GM23338 (cell line): ENCODE results near the gene CCL23.

Experiments used
- CREB1 ChIP-seq: fragments of 250-450 bp; sonication (Bioruptor Pico); IDR thresholded peaks from 2 replicates; pipeline ENCODE4 v1.5.0; 2020; ENCODE audit warnings: low read depth, mild to moderate bottlenecking, moderate library complexity
- EZH2 ChIP-seq: fragments of 200-600 bp; sonication (generic); IDR thresholded peaks from one replicate; pipeline ENCODE4 v1.8.0; 2017; ENCODE audit warnings: antibody characterized with exemption, mild to moderate bottlenecking, low read depth; ENCODE audit not compliant: unreplicated experiment
- EZH2phosphoT487 ChIP-seq: fragments of 200-600 bp; sonication (generic); IDR thresholded peaks from one replicate; pipeline ENCODE4 v1.8.1; 2018; ENCODE audit warnings: antibody characterized with exemption; ENCODE audit not compliant: unreplicated experiment
- JUNB ChIP-seq: IDR thresholded peaks from one replicate; pipeline ENCODE4 v1.6.1; 2016; ENCODE audit warnings: antibody characterized with exemption; ENCODE audit not compliant: unreplicated experiment
- NANOG ChIP-seq: IDR thresholded peaks from 2 replicates; pipeline ENCODE4 v1.6.1; 2016; ENCODE audit warnings: antibody characterized with exemption, borderline replicate concordance
- POLR2AphosphoS5 ChIP-seq: IDR thresholded peaks from 2 replicates; pipeline ENCODE4 v1.6.1; 2016; ENCODE audit warnings: antibody characterized with exemption, low read depth
- STAT1 ChIP-seq: IDR thresholded peaks from one replicate; pipeline ENCODE4 v1.6.1; 2016; ENCODE audit warnings: antibody characterized with exemption; ENCODE audit not compliant: unreplicated experiment
- ZNF114 ChIP-seq: fragments of 250-450 bp; sonication (Bioruptor Pico); IDR thresholded peaks from 2 replicates; pipeline ENCODE4 v1.5.0; 2020; ENCODE audit warnings: mild to moderate bottlenecking, moderate library complexity
- ZNF331 ChIP-seq: fragments of 250-450 bp; sonication (Bioruptor Pico); IDR thresholded peaks from 2 replicates; pipeline ENCODE4 v1.5.0; 2020; ENCODE audit warnings: low read depth, mild to moderate bottlenecking, moderate library complexity
- TF ChIP-seq, protein P1 (sequence below), 2 experiments: fragments of 200-600 bp in 1 of 2; sonication (generic) in 1 of 2; conservative IDR thresholded peaks; 2 replicates each; pipeline versions ENCODE4 v1.5.1 to v1.6.1; 2016 to 2017; ENCODE audit warnings: antibody characterized with exemption in 2 of 2, low read depth in 2 of 2, mild to moderate bottlenecking in 2 of 2, moderate library complexity in 1 of 2
- TF ChIP-seq, protein P2 (sequence below): IDR thresholded peaks from 2 replicates; pipeline ENCODE4 v1.6.1; 2016; ENCODE audit warnings: antibody characterized with exemption
- TF ChIP-seq, protein P3 (sequence below): IDR thresholded peaks from one replicate; pipeline ENCODE4 v1.6.1; 2018; ENCODE audit warnings: antibody characterized with exemption; ENCODE audit not compliant: unreplicated experiment
- TF ChIP-seq, protein P4 (sequence below): fragments of 250-450 bp; sonication (Bioruptor Pico); IDR thresholded peaks from 2 replicates; pipeline ENCODE4 v1.5.0; 2020; ENCODE audit warnings: mild to moderate bottlenecking, moderate library complexity

DNA sequence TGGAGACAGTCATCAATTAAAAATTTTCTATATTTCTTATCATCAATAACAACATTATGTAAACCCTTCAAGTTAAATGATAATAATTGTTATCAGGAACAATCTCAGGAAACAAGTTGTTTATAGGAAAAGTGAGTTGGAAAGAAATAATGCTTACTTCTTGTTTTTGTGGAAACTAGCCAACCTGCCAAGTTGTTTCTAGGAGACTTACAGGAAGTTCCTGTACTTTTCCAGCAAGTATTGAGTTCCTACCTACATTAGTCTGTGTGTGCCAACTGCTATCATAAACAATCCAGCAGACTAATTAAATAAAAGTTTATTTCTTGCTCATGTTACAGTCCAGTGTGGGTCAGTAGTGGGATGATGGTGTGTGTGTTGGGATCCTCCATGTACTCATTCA is 29.6 kb downstream of the CCL23 start:
- TF ChIP-seq, protein P1, sequence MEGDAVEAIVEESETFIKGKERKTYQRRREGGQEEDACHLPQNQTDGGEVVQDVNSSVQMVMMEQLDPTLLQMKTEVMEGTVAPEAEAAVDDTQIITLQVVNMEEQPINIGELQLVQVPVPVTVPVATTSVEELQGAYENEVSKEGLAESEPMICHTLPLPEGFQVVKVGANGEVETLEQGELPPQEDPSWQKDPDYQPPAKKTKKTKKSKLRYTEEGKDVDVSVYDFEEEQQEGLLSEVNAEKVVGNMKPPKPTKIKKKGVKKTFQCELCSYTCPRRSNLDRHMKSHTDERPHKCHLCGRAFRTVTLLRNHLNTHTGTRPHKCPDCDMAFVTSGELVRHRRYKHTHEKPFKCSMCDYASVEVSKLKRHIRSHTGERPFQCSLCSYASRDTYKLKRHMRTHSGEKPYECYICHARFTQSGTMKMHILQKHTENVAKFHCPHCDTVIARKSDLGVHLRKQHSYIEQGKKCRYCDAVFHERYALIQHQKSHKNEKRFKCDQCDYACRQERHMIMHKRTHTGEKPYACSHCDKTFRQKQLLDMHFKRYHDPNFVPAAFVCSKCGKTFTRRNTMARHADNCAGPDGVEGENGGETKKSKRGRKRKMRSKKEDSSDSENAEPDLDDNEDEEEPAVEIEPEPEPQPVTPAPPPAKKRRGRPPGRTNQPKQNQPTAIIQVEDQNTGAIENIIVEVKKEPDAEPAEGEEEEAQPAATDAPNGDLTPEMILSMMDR (conservative IDR thresholded peaks at IDR 0.05; ENCODE audit: low read depth in 2 of 2), result no peak
- TF ChIP-seq, protein P2, sequence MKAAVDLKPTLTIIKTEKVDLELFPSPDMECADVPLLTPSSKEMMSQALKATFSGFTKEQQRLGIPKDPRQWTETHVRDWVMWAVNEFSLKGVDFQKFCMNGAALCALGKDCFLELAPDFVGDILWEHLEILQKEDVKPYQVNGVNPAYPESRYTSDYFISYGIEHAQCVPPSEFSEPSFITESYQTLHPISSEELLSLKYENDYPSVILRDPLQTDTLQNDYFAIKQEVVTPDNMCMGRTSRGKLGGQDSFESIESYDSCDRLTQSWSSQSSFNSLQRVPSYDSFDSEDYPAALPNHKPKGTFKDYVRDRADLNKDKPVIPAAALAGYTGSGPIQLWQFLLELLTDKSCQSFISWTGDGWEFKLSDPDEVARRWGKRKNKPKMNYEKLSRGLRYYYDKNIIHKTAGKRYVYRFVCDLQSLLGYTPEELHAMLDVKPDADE, result no peak
- TF ChIP-seq, protein P3, sequence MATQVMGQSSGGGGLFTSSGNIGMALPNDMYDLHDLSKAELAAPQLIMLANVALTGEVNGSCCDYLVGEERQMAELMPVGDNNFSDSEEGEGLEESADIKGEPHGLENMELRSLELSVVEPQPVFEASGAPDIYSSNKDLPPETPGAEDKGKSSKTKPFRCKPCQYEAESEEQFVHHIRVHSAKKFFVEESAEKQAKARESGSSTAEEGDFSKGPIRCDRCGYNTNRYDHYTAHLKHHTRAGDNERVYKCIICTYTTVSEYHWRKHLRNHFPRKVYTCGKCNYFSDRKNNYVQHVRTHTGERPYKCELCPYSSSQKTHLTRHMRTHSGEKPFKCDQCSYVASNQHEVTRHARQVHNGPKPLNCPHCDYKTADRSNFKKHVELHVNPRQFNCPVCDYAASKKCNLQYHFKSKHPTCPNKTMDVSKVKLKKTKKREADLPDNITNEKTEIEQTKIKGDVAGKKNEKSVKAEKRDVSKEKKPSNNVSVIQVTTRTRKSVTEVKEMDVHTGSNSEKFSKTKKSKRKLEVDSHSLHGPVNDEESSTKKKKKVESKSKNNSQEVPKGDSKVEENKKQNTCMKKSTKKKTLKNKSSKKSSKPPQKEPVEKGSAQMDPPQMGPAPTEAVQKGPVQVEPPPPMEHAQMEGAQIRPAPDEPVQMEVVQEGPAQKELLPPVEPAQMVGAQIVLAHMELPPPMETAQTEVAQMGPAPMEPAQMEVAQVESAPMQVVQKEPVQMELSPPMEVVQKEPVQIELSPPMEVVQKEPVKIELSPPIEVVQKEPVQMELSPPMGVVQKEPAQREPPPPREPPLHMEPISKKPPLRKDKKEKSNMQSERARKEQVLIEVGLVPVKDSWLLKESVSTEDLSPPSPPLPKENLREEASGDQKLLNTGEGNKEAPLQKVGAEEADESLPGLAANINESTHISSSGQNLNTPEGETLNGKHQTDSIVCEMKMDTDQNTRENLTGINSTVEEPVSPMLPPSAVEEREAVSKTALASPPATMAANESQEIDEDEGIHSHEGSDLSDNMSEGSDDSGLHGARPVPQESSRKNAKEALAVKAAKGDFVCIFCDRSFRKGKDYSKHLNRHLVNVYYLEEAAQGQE, result no peak
- no peak for TF ChIP-seq POLR2AphosphoS5
- TF ChIP-seq EZH2phosphoT487, result no peak
- TF ChIP-seq EZH2, result no peak
- no peak for TF ChIP-seq ZNF331 (CRISPR knock-in tag)
- no peak for TF ChIP-seq JUNB
- TF ChIP-seq STAT1, result no peak
- TF ChIP-seq, protein P4, sequence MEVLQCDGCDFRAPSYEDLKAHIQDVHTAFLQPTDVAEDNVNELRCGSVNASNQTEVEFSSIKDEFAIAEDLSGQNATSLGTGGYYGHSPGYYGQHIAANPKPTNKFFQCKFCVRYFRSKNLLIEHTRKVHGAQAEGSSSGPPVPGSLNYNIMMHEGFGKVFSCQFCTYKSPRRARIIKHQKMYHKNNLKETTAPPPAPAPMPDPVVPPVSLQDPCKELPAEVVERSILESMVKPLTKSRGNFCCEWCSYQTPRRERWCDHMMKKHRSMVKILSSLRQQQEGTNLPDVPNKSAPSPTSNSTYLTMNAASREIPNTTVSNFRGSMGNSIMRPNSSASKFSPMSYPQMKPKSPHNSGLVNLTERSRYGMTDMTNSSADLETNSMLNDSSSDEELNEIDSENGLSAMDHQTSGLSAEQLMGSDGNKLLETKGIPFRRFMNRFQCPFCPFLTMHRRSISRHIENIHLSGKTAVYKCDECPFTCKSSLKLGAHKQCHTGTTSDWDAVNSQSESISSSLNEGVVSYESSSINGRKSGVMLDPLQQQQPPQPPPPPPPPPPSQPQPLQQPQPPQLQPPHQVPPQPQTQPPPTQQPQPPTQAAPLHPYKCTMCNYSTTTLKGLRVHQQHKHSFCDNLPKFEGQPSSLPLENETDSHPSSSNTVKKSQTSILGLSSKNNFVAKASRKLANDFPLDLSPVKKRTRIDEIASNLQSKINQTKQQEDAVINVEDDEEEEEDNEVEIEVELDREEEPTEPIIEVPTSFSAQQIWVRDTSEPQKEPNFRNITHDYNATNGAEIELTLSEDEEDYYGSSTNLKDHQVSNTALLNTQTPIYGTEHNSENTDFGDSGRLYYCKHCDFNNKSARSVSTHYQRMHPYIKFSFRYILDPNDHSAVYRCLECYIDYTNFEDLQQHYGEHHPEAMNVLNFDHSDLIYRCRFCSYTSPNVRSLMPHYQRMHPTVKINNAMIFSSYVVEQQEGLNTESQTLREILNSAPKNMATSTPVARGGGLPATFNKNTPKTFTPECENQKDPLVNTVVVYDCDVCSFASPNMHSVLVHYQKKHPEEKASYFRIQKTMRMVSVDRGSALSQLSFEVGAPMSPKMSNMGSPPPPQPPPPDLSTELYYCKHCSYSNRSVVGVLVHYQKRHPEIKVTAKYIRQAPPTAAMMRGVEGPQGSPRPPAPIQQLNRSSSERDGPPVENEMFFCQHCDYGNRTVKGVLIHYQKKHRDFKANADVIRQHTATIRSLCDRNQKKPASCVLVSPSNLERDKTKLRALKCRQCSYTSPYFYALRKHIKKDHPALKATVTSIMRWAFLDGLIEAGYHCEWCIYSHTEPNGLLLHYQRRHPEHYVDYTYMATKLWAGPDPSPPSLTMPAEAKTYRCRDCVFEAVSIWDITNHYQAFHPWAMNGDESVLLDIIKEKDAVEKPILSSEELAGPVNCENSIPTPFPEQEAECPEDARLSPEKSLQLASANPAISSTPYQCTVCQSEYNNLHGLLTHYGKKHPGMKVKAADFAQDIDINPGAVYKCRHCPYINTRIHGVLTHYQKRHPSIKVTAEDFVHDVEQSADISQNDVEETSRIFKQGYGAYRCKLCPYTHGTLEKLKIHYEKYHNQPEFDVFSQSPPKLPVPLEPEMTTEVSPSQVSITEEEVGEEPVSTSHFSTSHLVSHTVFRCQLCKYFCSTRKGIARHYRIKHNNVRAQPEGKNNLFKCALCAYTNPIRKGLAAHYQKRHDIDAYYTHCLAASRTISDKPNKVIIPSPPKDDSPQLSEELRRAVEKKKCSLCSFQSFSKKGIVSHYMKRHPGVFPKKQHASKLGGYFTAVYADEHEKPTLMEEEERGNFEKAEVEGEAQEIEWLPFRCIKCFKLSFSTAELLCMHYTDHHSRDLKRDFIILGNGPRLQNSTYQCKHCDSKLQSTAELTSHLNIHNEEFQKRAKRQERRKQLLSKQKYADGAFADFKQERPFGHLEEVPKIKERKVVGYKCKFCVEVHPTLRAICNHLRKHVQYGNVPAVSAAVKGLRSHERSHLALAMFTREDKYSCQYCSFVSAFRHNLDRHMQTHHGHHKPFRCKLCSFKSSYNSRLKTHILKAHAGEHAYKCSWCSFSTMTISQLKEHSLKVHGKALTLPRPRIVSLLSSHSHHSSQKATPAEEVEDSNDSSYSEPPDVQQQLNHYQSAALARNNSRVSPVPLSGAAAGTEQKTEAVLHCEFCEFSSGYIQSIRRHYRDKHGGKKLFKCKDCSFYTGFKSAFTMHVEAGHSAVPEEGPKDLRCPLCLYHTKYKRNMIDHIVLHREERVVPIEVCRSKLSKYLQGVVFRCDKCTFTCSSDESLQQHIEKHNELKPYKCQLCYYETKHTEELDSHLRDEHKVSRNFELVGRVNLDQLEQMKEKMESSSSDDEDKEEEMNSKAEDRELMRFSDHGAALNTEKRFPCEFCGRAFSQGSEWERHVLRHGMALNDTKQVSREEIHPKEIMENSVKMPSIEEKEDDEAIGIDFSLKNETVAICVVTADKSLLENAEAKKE (CRISPR knock-in tag), result no peak
- TF ChIP-seq CREB1 (CRISPR knock-in tag), result no peak
- no peak for TF ChIP-seq NANOG
- no peak for TF ChIP-seq ZNF114 (CRISPR knock-in tag)
